Inferior parietal cortex (tissue), 1 donor: Measurements from ENCODE around the gene SPPL2C.

Experiments used
- DNase-seq: peaks from one replicate; pipeline ENCODE4 v3.0.0-alpha.2; 2016; ENCODE audit errors: extremely low spot score

The SPPL2C gene

GRCh38 chr17:45828582-45829133 lies 16.0 kb upstream of the SPPL2C start:
- no peak for DNase-seq

- no peak for DNase-seq
Observed at GRCh38 chr17:45833920-45834319, 10.8 kb upstream of the SPPL2C start.

GRCh38 chr17:45834471-45835396 lies 9.9 kb upstream of the SPPL2C start:
- DNase-seq: no peak

GRCh38 chr17:45835481-45835880 lies 9.2 kb upstream of the SPPL2C start:
- no peak for DNase-seq

GRCh38 chr17:45836047-45837044 lies 8.3 kb upstream of the SPPL2C start:
- no peak for DNase-seq

- no peak for DNase-seq
Observed at GRCh38 chr17:45837187-45837586, 7.5 kb upstream of the SPPL2C start.

- no peak for DNase-seq
Observed at GRCh38 chr17:45837603-45838002, 7.1 kb upstream of the SPPL2C start.

GRCh38 chr17:45838751-45839295 lies 5.9 kb upstream of the SPPL2C start:
- DNase-seq: no peak

- no peak for DNase-seq
Observed at GRCh38 chr17:45839442-45839841, 5.2 kb upstream of the SPPL2C start.

GRCh38 chr17:45841186-45841585 lies 3.5 kb upstream of the SPPL2C start:
- DNase-seq: no peak

GRCh38 chr17:45841883-45842525 lies 2.7 kb upstream of the SPPL2C start:
- no peak for DNase-seq

GRCh38 chr17:45843722-45844121 lies 959 bp upstream of the SPPL2C start:
- no peak for DNase-seq

GRCh38 chr17:45845376-45846185 lies 900 bp downstream of the SPPL2C start:
- no peak for DNase-seq

- DNase-seq: no peak
Observed at GRCh38 chr17:45846223-45846622, 1.5 kb downstream of the SPPL2C start.

GRCh38 chr17:45846646-45847045 lies 2.0 kb downstream of the SPPL2C start:
- DNase-seq: no peak

- DNase-seq: no peak
Observed at GRCh38 chr17:45847101-45847500, 2.4 kb downstream of the SPPL2C start.

- no peak for DNase-seq
Observed at GRCh38 chr17:45847747-45848146, 3.1 kb downstream of the SPPL2C start.

- no peak for DNase-seq
Observed at GRCh38 chr17:45848405-45848804, 3.7 kb downstream of the SPPL2C start.

- DNase-seq: peak; percentile 50
Observed at GRCh38 chr17:45848868-45849535, 4.3 kb downstream of the SPPL2C start.

GRCh38 chr17:45849536-45849990 lies 4.9 kb downstream of the SPPL2C start:
- DNase-seq: no peak
